Nephron (organoid): ENCODE results near the gene PSPC1.

Experiments used
- H3K27ac Mint-ChIP-seq, 3 experiments: 2 replicates each; pipeline ENCODE4 v1.8.0; 2020; ENCODE audit warnings: mixed read lengths in 3 of 3, mild to moderate bottlenecking in 2 of 3, moderate library complexity in 1 of 3
- H3K27me3 Mint-ChIP-seq: 2 replicates; pipeline ENCODE4 v1.8.0; 2021; ENCODE audit warnings: low read depth, mild to moderate bottlenecking, moderate library complexity, mixed read lengths
- H3K36me3 Mint-ChIP-seq: 2 replicates; pipeline ENCODE4 v1.8.0; 2020; ENCODE audit warnings: low read depth, mixed read lengths
- H3K4me1 Mint-ChIP-seq: 2 replicates; pipeline ENCODE4 v1.8.0; 2020; ENCODE audit warnings: mixed read lengths
- H3K4me3 Mint-ChIP-seq, 3 experiments: 2 replicates each; pipeline ENCODE4 v1.8.0; 2020; ENCODE audit warnings: mild to moderate bottlenecking in 3 of 3, mixed read lengths in 3 of 3, moderate library complexity in 2 of 3
- H3K9me3 Mint-ChIP-seq: 2 replicates; pipeline ENCODE4 v1.8.0; 2020; ENCODE audit warnings: mixed read lengths
- CTCF ChIP-seq, 3 experiments: fragments of 200-600 bp; sonication (generic); IDR thresholded peaks; one replicate each; pipeline ENCODE4 v1.5.0; 2021; ENCODE audit warnings: antibody characterized with exemption in 3 of 3; ENCODE audit not compliant: unreplicated experiment in 3 of 3

PSPC1 gene

GRCh38 chr13:19670147-19670546 is 112.6 kb downstream of the PSPC1 start:
- H3K27ac Mint-ChIP-seq = no peak overlapping the region
- H3K4me3 Mint-ChIP-seq = no peak overlapping the region
- TF ChIP-seq CTCF (IDR thresholded peaks at IDR 0.05; ENCODE audit: unreplicated experiment in 3 of 3) = no peak
- H3K9me3 Mint-ChIP-seq = no peaks in the 10 kb centered on the region
- H3K27me3 Mint-ChIP-seq = no peaks in the 10 kb centered on the region
- peaks cover 5% of the 10 kb centered on the region for H3K4me1 Mint-ChIP-seq
- H3K36me3 Mint-ChIP-seq = peaks cover 77% of the 10 kb centered on the region

GRCh38 chr13:19668778-19669177 is 114.0 kb downstream of the PSPC1 start:
- Mint-ChIP-seq H3K36me3 (peaks cover 78% of the 10 kb centered on the region), H3K4me1 (peaks cover 5% of the 10 kb centered on the region), H3K9me3 (no peaks in the 10 kb centered on the region), H3K27me3 (no peaks in the 10 kb centered on the region), H3K27ac (no peak overlapping the region), H3K4me3 (no peak overlapping the region)
- no peak for TF ChIP-seq CTCF (IDR thresholded peaks at IDR 0.05; ENCODE audit: unreplicated experiment in 3 of 3)

GRCh38 chr13:19665427-19665859 is 117.3 kb downstream of the PSPC1 start:
- no peaks in the 10 kb centered on the region for H3K27me3 Mint-ChIP-seq
- peaks cover 76% of the 10 kb centered on the region for H3K36me3 Mint-ChIP-seq
- no peak for TF ChIP-seq CTCF (IDR thresholded peaks at IDR 0.05; ENCODE audit: unreplicated experiment in 3 of 3)
- H3K4me1 Mint-ChIP-seq = no peaks in the 10 kb centered on the region
- no peaks in the 10 kb centered on the region for H3K9me3 Mint-ChIP-seq
- H3K4me3 Mint-ChIP-seq = no peak overlapping the region
- no peak overlapping the region for H3K27ac Mint-ChIP-seq

- H3K4me3 Mint-ChIP-seq = no peak overlapping the region
- no peaks in the 10 kb centered on the region for H3K4me1 Mint-ChIP-seq
- H3K27me3 Mint-ChIP-seq = no peaks in the 10 kb centered on the region
- peaks cover 74% of the 10 kb centered on the region for H3K36me3 Mint-ChIP-seq
- peak overlapping the region in 1 of 3 experiments; percentile 52 for H3K27ac Mint-ChIP-seq
- TF ChIP-seq CTCF (IDR thresholded peaks at IDR 0.05; ENCODE audit: unreplicated experiment in 3 of 3) = no peak
- H3K9me3 Mint-ChIP-seq = no peaks in the 10 kb centered on the region
Observed at GRCh38 chr13:19664481-19665230, 118.1 kb downstream of the PSPC1 start.

- H3K27ac Mint-ChIP-seq = no peak overlapping the region
- no peaks in the 10 kb centered on the region for H3K9me3 Mint-ChIP-seq
- TF ChIP-seq CTCF (IDR thresholded peaks at IDR 0.05; ENCODE audit: unreplicated experiment in 3 of 3) = no peak
- H3K36me3 Mint-ChIP-seq = peaks cover 74% of the 10 kb centered on the region
- no peak overlapping the region for H3K4me3 Mint-ChIP-seq
- no peaks in the 10 kb centered on the region for H3K27me3 Mint-ChIP-seq
- H3K4me1 Mint-ChIP-seq = no peaks in the 10 kb centered on the region
Observed at GRCh38 chr13:19663416-19663979, 119.2 kb downstream of the PSPC1 start.

GRCh38 chr13:19661561-19661960 is 121.2 kb downstream of the PSPC1 start:
- H3K27me3 Mint-ChIP-seq = no peaks in the 10 kb centered on the region
- TF ChIP-seq CTCF (IDR thresholded peaks at IDR 0.05; ENCODE audit: unreplicated experiment in 3 of 3) = no peak
- peaks cover 65% of the 10 kb centered on the region for H3K36me3 Mint-ChIP-seq
- H3K4me3 Mint-ChIP-seq = no peak overlapping the region
- no peak overlapping the region for H3K27ac Mint-ChIP-seq
- H3K9me3 Mint-ChIP-seq = no peaks in the 10 kb centered on the region
- no peaks in the 10 kb centered on the region for H3K4me1 Mint-ChIP-seq
